Measurements from ENCODE around the gene SMIM14. TPM values are rescaled to one million over a fixed set of nuclear protein-coding genes. Genes with fewer than 3 reads are reported as not detected.

Gene SMIM14
- total and polyA plus RNA-seq, 8 donors: 52.9 to 67.8 (median 55.4) TPM

GRCh38 chr4:39530682-39531081 is 108.0 kb downstream of the SMIM14 start:
- Histone ChIP-seq H3K27ac (no peak overlapping the region), H3K36me3 (peaks cover 0 to 36% of the 10 kb centered on the region in 2 donors), H3K4me1 (peaks cover 9 to 21% of the 10 kb centered on the region in 2 donors), H3K9me3 (peaks cover 0 to 5% of the 10 kb centered on the region in 2 donors), H3K4me3 (no peak overlapping the region), H3K27me3 (no peaks in the 10 kb centered on the region)
- TF ChIP-seq CTCF (IDR thresholded peaks at IDR 0.05): no peak
- intact Hi-C loops (cut with DNase I): no loop called here
- DNase-seq (no peak), ATAC-seq (no peak)

GRCh38 chr4:39529534-39529933 is 109.1 kb downstream of the SMIM14 start:
- peaks cover 0 to 29% of the 10 kb centered on the region in 2 donors for H3K36me3 ChIP-seq
- H3K4me1 ChIP-seq: peaks cover 9 to 27% of the 10 kb centered on the region in 2 donors
- TF ChIP-seq CTCF (IDR thresholded peaks at IDR 0.05): no peak
- ATAC-seq: no peak
- H3K4me3 ChIP-seq: no peak overlapping the region
- H3K27ac ChIP-seq: no peak overlapping the region
- intact Hi-C loops (cut with DNase I): loop anchor here in 1 of 2 donors (10.0 kb wide), 1 partner anchor 105 kb away; the partner anchor contains the start of gene SMIM14
- no peak for DNase-seq
- no peaks in the 10 kb centered on the region for H3K27me3 ChIP-seq
- peaks cover 0 to 5% of the 10 kb centered on the region in 2 donors for H3K9me3 ChIP-seq

GRCh38 chr4:39528061-39528465 is 110.6 kb downstream of the SMIM14 start:
- H3K4me1 ChIP-seq: peaks cover 9 to 28% of the 10 kb centered on the region in 2 donors
- no peak for TF ChIP-seq CTCF (IDR thresholded peaks at IDR 0.05)
- DNase-seq (peak in 1 of 4 donors; percentile 82), ATAC-seq (peak; percentile 47)
- H3K27me3 ChIP-seq: no peaks in the 10 kb centered on the region
- H3K4me3 ChIP-seq: peak overlapping the region; percentile 76 to 88
- peak overlapping the region; percentile 89 to 95 for H3K27ac ChIP-seq
- peaks cover 0 to 15% of the 10 kb centered on the region in 2 donors for H3K36me3 ChIP-seq
- intact Hi-C loops (cut with DNase I): loop anchor here in 1 of 2 donors (10.0 kb wide), 1 partner anchor 107 kb away; the partner anchor contains the start of gene SMIM14
- H3K9me3 ChIP-seq: peaks cover 0 to 5% of the 10 kb centered on the region in 2 donors

GRCh38 chr4:39527296-39528060 is 111.2 kb downstream of the SMIM14 start, which contains the start of gene UGDH:
Gene UGDH, minus strand, starts transcription at chr4:39527439. Its CDS starts 5,927 bp downstream, at chr4:39521512.
- intact Hi-C loops (cut with DNase I): loop anchor here in 1 of 2 donors (10.0 kb wide), 1 partner anchor 107 kb away; the partner anchor contains the start of gene SMIM14
- H3K4me1 ChIP-seq: peaks cover 9 to 28% of the 10 kb centered on the region in 2 donors
- ATAC-seq: peak; percentile 97
- peaks cover 0 to 5% of the 10 kb centered on the region in 2 donors for H3K9me3 ChIP-seq
- peak; percentile 97 to 99 (median 98) for DNase-seq
- peaks cover 0 to 9% of the 10 kb centered on the region in 2 donors for H3K36me3 ChIP-seq
- H3K4me3 ChIP-seq: peak within 1 kb of the TSS; percentile 76 to 88
- H3K27ac ChIP-seq: peak within 1 kb of the TSS; percentile 89 to 95
- TF ChIP-seq CTCF (IDR thresholded peaks at IDR 0.05): no peak
- no peaks in the 10 kb centered on the region for H3K27me3 ChIP-seq

GRCh38 chr4:39526765-39527295 is 111.8 kb downstream of the SMIM14 start:
- Histone ChIP-seq H3K9me3 (peaks cover 0 to 5% of the 10 kb centered on the region in 2 donors), H3K4me3 (peak overlapping the region; percentile 76 to 88), H3K27me3 (no peaks in the 10 kb centered on the region), H3K27ac (peak overlapping the region; percentile 89 to 95), H3K4me1 (peaks cover 9 to 33% of the 10 kb centered on the region in 2 donors), H3K36me3 (peaks cover 0 to 3% of the 10 kb centered on the region in 2 donors)
- ATAC-seq: no peak
- intact Hi-C loops (cut with DNase I): loop anchor here in 1 of 2 donors (10.0 kb wide), 1 partner anchor 108 kb away; the partner anchor contains the start of gene SMIM14
- TF ChIP-seq CTCF (IDR thresholded peaks at IDR 0.05): no peak
- peak in 1 of 4 donors; percentile 21 for DNase-seq

Measured in left lung (tissue), 10 donors.